Panc1 (cell line): Measurements from ENCODE around the gene SOCS2. TPM values are rescaled to one million over a fixed set of nuclear protein-coding genes. Genes with fewer than 3 reads are reported as not detected.
"Not testable (repeated sequence)": the region's sequence is repeated elsewhere in the genome, so short reads cannot be mapped to it uniquely, and the experiment has no call there.

Experiments
- ATAC-seq: fragments of 200-7000 bp; cut with Tn5 transposase; 2 replicates; pipeline ENCODE4 v1.9.1; 2020; ENCODE audit warnings: mild to moderate bottlenecking, moderate library complexity
- BruUV-seq: library from RNA; stranded (reverse); fragments of 400-500 nt; replicated peaks from 2 replicates; lab custom pipeline; 2021; lab: Mats Ljungman, UMichigan
- CTCF ChIA-PET: fragments of 300-600 bp; sonication (Branson Sonifier 250); formaldehyde crosslinking; loops from one replicate; lab custom pipeline; 2022; ENCODE audit warnings: antibody characterized with exemption; lab: Charles Lee
- POLR2A ChIA-PET: fragments of 300-600 bp; sonication (Branson Sonifier 250); formaldehyde crosslinking; loops from one replicate; lab custom pipeline; 2022; ENCODE audit warnings: antibody characterized with exemption; lab: Charles Lee
- DNase-seq: peaks from one replicate; pipeline ENCODE4 v3.0.0-alpha.2; 2010; ENCODE audit warnings: low read depth, low spot score
- H3K27ac ChIP-seq: 2 replicates; pipeline ENCODE4 v1.5.1; 2011; ENCODE audit warnings: mild to moderate bottlenecking, low read length, inconsistent platforms
- H3K27me3 ChIP-seq: fragments of 200-500 bp; sonication (Bioruptor generic); 2 replicates; pipeline ENCODE4 v1.6.0; 2014; ENCODE audit warnings: low read length, inconsistent platforms; ENCODE audit not compliant: control insufficient read depth, insufficient read depth
- H3K36me3 ChIP-seq: fragments of 200-500 bp; sonication (Bioruptor generic); 2 replicates; pipeline ENCODE4 v1.5.1; 2014; ENCODE audit warnings: inconsistent platforms, mild to moderate bottlenecking, low read length, moderate library complexity; ENCODE audit not compliant: control insufficient read depth, insufficient read depth
- H3K4me1 ChIP-seq: 2 replicates; pipeline ENCODE4 v1.5.1; 2011; ENCODE audit warnings: inconsistent platforms, mild to moderate bottlenecking, low read length, moderate library complexity; ENCODE audit not compliant: control insufficient read depth, insufficient read depth
- H3K4me3 ChIP-seq, 2 experiments: 2 replicates each; pipeline ENCODE4 v1.5.1; 2011 to 2012; ENCODE audit warnings: low read depth in 2 of 2, low read length in 2 of 2, mild to moderate bottlenecking in 2 of 2, inconsistent platforms in 1 of 2, moderate library complexity in 1 of 2
- H3K9me3 ChIP-seq: fragments of 200-500 bp; sonication (Bioruptor generic); 2 replicates; pipeline ENCODE4 v1.5.1; 2014; ENCODE audit warnings: low read depth, mild to moderate bottlenecking, inconsistent platforms, low read length, moderate library complexity; ENCODE audit not compliant: control insufficient read depth, insufficient read depth
- CTCF ChIP-seq: fragments of 450-650 bp; IDR thresholded peaks from 2 replicates; pipeline ENCODE4 v1.5.1; 2017; ENCODE audit warnings: mild to moderate bottlenecking
- POLR2AphosphoS5 ChIP-seq: IDR thresholded peaks from 2 replicates; pipeline ENCODE4 v1.6.1; 2012; ENCODE audit warnings: mild to moderate bottlenecking, low read depth, low read length, moderate library complexity
- REST ChIP-seq, 2 experiments: IDR thresholded peaks; 2 replicates each; pipeline ENCODE4 v1.6.1; 2011 to 2012; ENCODE audit warnings: low read depth in 2 of 2, control low read depth in 1 of 2, low read length in 1 of 2, mild to moderate bottlenecking in 1 of 2, moderate library complexity in 1 of 2; ENCODE audit not compliant: insufficient read depth in 1 of 2
- SIN3A ChIP-seq: IDR thresholded peaks from 2 replicates; pipeline ENCODE4 v1.6.1; 2012; ENCODE audit warnings: low read depth, mild to moderate bottlenecking, low read length, moderate library complexity, borderline replicate concordance; ENCODE audit not compliant: insufficient read depth
- TCF7L2 ChIP-seq: IDR thresholded peaks from 2 replicates; pipeline ENCODE4 v1.6.1; 2011; ENCODE audit warnings: mild to moderate bottlenecking, low read depth, low read length, inconsistent platforms
- in situ Hi-C: cut with HindIII; loops from 2 replicates; pipeline ENCODE4 v1.10.0; 2016; ENCODE audit warnings: low sequenced_read_pairs, low pct_unique_long_range_greater_than_20kb
- intact Hi-C: fragments of 100-400 bp; cut with micrococcal nuclease; formaldehyde crosslinking; loops from one replicate; pipeline ENCODE4 v1.10.0; 2022; ENCODE audit not compliant: unreplicated experiment
- total RNA-seq: library from RNA; stranded (reverse); gene quantifications from one replicate; pipeline ENCODE4 v1.2.1, GENCODE V29; 2021; ENCODE audit not compliant: unreplicated experiment

Gene SOCS2
- total RNA-seq, 1 experiment from 2014 or later, result 33.8 TPM

- H3K27me3 ChIP-seq, CTCF ChIA-PET, BruUV-seq, H3K36me3 ChIP-seq, H3K27ac ChIP-seq, intact Hi-C loops, in situ Hi-C loops, POLR2A ChIA-PET, DNase-seq, ATAC-seq, H3K9me3 ChIP-seq, H3K4me3 ChIP-seq: not testable (repeated sequence)
- peaks cover 11% of the 10 kb centered on the region for H3K4me1 ChIP-seq
Measured at GRCh38 chr12:93558685-93559084, 13.8 kb upstream of the SOCS2 start.

- POLR2A ChIA-PET, result interaction anchor here (0.7 kb wide), 1 partner anchor 132 kb away, joined by 3 read pairs; no protein-coding TSS in a partner anchor
- peak; percentile 98 for ATAC-seq
Measured at GRCh38 chr12:93563807-93564538, 8.5 kb upstream of the SOCS2 start.

More at GRCh38 chr12:93563807-93564538, 8.5 kb upstream of the SOCS2 start:
- H3K27me3 ChIP-seq, result no peaks in the 10 kb centered on the region
- H3K27ac ChIP-seq, result peak overlapping the region; percentile 85
- CTCF ChIA-PET, result interaction anchor here (0.7 to 2.0 kb wide), 3 partner anchors 21 to 375 kb away, joined by 3 to 18 read pairs (median 4); no protein-coding TSS in a partner anchor
- DNase-seq, result peak; percentile 98
- intact Hi-C loops (loop anchor here (2.0 kb wide), 2 partner anchors 61 to 539 kb away; no protein-coding TSS in a partner anchor), in situ Hi-C loops (no loop called here)
- H3K4me3 ChIP-seq, result no peak overlapping the region
- H3K4me1 ChIP-seq, result peaks cover 27% of the 10 kb centered on the region
- BruUV-seq, result no TSS peak
- TF ChIP-seq TCF7L2, result peak; percentile 88
- TF ChIP-seq REST (IDR thresholded peaks at IDR 0.05; ENCODE audit: insufficient read depth in 1 of 2, low read depth in 2 of 2, low read length in 1 of 2), result 0 out of 4 replicates have a peak, but pooled peaks of 1 of the 2 experiments have one; percentile 10
- peak; percentile 94 for TF ChIP-seq POLR2AphosphoS5
- TF ChIP-seq SIN3A, result no peak
- peak; percentile 70 for TF ChIP-seq CTCF
- H3K9me3 ChIP-seq, result no peaks in the 10 kb centered on the region
- no peaks in the 10 kb centered on the region for H3K36me3 ChIP-seq
